GM19468 (cell line): ENCODE measurements around the gene TTC3.
"Not testable (repeated sequence)": the region's sequence is repeated elsewhere in the genome, so short reads cannot be mapped to it uniquely, and the experiment has no call there.

ENCODE experiments used
- ATAC-seq: cut with Tn5 transposase; IDR thresholded peaks from one replicate; pipeline ENCODE4 v1.9.1; 2021; ENCODE audit warnings: mild to moderate bottlenecking, moderate library complexity, moderate number of reproducible peaks; ENCODE audit not compliant: unreplicated experiment; ENCODE audit errors: extremely low read depth

Gene TTC3, protein sequence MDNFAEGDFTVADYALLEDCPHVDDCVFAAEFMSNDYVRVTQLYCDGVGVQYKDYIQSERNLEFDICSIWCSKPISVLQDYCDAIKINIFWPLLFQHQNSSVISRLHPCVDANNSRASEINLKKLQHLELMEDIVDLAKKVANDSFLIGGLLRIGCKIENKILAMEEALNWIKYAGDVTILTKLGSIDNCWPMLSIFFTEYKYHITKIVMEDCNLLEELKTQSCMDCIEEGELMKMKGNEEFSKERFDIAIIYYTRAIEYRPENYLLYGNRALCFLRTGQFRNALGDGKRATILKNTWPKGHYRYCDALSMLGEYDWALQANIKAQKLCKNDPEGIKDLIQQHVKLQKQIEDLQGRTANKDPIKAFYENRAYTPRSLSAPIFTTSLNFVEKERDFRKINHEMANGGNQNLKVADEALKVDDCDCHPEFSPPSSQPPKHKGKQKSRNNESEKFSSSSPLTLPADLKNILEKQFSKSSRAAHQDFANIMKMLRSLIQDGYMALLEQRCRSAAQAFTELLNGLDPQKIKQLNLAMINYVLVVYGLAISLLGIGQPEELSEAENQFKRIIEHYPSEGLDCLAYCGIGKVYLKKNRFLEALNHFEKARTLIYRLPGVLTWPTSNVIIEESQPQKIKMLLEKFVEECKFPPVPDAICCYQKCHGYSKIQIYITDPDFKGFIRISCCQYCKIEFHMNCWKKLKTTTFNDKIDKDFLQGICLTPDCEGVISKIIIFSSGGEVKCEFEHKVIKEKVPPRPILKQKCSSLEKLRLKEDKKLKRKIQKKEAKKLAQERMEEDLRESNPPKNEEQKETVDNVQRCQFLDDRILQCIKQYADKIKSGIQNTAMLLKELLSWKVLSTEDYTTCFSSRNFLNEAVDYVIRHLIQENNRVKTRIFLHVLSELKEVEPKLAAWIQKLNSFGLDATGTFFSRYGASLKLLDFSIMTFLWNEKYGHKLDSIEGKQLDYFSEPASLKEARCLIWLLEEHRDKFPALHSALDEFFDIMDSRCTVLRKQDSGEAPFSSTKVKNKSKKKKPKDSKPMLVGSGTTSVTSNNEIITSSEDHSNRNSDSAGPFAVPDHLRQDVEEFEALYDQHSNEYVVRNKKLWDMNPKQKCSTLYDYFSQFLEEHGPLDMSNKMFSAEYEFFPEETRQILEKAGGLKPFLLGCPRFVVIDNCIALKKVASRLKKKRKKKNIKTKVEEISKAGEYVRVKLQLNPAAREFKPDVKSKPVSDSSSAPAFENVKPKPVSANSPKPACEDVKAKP (N-terminal part only)

DNA sequence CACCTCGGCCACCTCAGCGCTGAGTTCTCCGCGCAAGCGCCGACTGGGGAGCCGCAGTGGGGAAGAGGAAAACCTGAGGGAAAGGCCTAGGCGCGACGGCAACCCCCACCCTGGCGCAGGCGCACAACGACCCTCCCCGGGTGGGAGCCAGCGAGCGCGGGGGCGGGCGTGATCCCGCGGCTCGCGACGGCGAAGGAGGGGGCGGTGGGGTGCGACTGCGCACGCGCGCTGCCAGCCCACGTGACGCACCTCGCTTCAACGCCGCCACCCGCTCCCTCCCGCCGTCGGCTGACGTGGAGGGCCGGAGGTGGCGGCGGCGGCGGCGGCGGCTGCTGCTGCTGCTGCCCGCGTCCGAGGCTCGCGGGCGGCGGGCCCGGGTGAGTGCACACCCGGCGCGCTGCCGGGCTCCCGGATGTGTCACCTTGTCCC, at the start of gene TTC3, which contains the start of gene PIGP:
TSS of gene TTC3 (plus strand) at position 267 of the 429 bp plus-strand sequence. CDS start 14,004 bp downstream, outside the sequence.
TSS of gene PIGP (minus strand) at position 84 of the 429 bp plus-strand sequence. CDS start 556 bp downstream, outside the sequence.
- ATAC-seq = peak; percentile 48

DNA sequence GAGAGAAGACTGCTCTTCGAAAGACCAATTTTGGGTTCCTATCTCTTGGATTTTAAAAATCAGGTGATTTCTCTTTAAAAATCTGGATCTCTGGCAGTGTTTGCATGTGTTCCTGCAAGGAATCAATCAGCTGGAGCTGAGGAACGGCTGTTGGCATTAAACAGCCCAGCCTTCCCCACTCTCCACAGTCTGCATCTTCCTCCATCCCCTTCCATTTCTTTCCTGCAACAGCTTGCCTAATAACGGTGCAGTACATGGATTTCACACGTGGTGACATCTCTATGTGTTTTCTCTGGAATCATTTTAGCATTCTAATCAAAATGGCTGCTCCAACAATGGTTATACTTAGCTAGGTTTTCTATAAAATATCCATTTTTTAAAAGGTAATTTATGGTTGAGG, 46.6 kb upstream of the TTC3 start:
- ATAC-seq = no peak

GRCh38 chr21:37028570-37028969, 44.5 kb upstream of the TTC3 start:
- ATAC-seq = no peak

DNA sequence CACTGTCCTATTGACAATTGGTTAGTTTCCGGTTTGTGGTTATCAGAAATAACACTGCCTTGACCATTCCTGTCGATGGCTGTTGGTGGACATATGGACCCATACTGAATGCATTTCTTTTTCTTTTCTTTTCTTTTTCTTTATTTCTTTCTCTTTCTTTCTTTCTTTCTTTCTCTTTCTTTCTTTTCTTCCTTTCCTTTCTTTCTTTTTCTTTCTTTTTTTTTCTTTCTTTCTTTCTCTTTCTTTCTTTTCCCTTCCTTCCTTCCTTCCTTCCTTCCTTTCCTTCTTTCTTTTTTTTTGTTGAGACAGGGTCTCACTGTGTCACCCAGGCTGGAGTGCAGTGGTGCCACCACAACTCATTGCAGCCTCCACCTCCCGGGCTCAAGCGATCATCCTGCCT, 42.2 kb upstream of the TTC3 start:
- ATAC-seq = no peak

- no peak for ATAC-seq
Measured at GRCh38 chr21:37032293-37032692, 40.8 kb upstream of the TTC3 start.

GRCh38 chr21:37032877-37033471, 40.1 kb upstream of the TTC3 start:
- ATAC-seq = no peak

- ATAC-seq = not testable (repeated sequence)
Measured at GRCh38 chr21:37034394-37034793, 38.7 kb upstream of the TTC3 start.

- ATAC-seq = no peak
Measured at GRCh38 chr21:37036177-37036576, 36.9 kb upstream of the TTC3 start.

DNA sequence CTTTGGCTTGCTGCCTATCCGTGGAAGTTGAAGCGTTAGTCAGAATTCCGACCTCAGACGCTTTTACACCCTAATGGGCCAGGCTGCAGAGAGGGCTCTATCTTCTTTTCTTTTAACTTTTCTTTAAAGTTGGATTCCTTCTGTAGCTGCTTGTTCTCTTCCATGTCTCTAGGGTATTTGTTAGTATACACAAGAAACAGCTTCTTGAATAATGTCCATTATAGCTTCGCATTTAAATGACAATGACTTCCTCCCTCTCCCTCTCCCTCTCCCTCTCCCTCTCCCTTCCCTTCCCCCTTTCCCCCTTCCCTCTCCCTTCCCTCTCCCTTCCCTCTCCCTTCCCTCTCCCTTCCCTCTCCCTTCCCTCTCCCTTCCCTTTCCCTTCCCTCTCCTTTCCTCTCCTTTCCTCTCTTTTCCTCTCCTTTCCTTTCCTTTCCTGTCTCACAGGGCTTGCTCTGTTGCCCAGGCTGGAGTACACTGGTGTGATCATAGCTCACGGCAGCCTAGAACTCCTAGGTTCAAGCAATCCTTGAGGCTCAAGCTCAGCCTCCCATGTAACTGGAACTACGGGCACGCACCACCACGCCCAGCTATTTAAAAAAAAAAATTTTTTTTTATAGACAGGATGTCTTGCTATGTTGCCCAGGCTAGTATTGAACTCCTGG, 33.5 kb upstream of the TTC3 start:
- ATAC-seq = no peak

DNA sequence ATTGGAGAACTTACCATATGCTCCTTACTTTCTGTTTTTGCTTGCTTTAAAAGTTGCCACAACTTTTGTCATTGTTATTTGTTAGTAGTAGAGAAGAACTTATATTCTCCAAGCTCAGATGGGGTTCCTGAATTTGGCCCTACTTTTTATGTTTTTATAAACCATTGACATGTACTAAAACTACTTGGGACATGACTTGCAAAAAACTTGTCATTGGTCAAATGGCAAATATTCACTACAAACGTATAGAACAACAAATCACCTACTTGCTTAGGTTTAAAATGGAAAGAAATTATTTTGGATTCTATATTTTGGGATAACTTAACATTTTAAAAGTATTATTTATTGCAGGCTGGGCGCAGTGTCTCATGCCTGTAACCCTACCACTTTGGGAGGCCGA, 32.8 kb upstream of the TTC3 start:
- ATAC-seq = no peak

GRCh38 chr21:37041706-37042271, 31.3 kb upstream of the TTC3 start:
- ATAC-seq = no peak

DNA sequence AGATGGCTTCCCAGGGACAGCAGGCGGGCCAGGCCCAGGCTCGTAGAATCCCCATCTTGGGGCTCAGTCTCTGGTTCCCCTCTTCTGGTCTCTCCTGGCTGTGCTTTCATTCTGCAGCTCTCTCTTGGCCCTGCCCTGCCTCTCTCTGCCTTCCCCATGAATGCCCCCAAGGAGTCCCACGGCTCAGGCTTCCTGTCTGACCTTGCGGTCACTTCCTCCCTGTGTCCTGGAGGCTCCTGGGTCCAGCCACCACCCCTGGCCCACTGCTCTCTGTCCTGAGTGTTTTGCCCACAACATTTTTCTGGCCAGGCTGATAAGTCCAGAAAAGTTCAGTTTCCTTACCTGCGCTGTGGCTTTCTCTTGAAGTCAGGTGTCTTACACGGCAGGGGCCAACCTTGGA, 29.2 kb upstream of the TTC3 start:
- no peak for ATAC-seq

GRCh38 chr21:37044643-37045042, 28.4 kb upstream of the TTC3 start:
- no peak for ATAC-seq

DNA sequence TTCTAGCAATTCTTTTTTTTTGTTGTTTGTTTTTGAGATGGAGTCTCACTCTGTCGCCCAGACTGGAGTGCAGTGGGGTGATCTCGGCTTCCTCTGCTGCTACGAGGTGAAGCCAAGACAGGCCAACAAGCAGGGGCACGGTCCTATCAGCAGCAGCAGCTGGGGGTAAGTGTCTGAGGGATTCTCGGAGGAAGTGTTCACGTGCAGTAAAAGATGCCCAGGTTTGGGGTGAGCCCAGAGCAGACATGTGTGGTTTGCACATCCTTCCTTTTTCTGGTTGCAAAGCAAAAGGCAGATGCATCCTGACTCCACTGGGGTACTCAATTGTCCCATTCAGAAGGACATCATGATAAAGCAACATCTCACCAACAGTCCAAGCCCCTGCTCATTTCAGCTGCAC, 27.9 kb upstream of the TTC3 start:
- ATAC-seq = no peak

GRCh38 chr21:37045556-37045955, 27.5 kb upstream of the TTC3 start:
- ATAC-seq = no peak

DNA sequence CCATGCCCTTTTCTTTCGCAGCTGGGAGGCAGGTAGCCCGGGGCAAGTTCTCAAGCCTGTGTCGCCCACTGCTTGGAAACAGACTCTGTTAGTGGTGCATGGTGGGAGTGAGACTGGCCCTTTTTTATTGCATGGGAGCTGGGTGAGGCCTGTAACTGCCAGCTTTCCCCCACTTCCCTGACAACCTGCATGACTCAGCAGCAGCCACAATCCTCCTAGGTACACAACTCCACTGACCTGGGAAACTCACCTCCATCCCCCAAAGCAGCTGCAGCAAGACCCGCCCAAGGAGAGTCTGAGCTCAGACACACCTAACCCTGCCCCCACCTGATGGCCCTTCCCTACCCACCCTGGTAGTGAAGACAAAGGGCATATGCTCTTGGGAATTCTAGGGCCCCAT, 26.0 kb upstream of the TTC3 start:
- no peak for ATAC-seq

GRCh38 chr21:37049741-37050140, 23.3 kb upstream of the TTC3 start:
- not testable (repeated sequence) for ATAC-seq

GRCh38 chr21:37055271-37055855, 17.7 kb upstream of the TTC3 start:
- ATAC-seq = no peak

- ATAC-seq = no peak
Measured at GRCh38 chr21:37057614-37058013, 15.4 kb upstream of the TTC3 start.
